SU-DHL-6 (cell line): ENCODE measurements around the gene CSNK1D.

ENCODE experiments used
- H2AFZ ChIP-seq: fragments of 200-600 bp; sonication (generic); 2 replicates; pipeline ENCODE4 v1.6.1; 2014; ENCODE audit warnings: low read depth, mild to moderate bottlenecking, moderate library complexity, mixed read lengths, antibody characterized with exemption, low read length; ENCODE audit not compliant: severe bottlenecking
- H3F3A ChIP-seq: fragments of 200-600 bp; shearing (Covaris generic); 2 replicates; pipeline ENCODE4 v1.6.0; 2016; ENCODE audit warnings: antibody characterized with exemption, mild to moderate bottlenecking; ENCODE audit not compliant: insufficient read depth
- H3K27ac ChIP-seq: fragments of 200-600 bp; sonication (generic); 2 replicates; pipeline ENCODE4 v1.5.1; 2016; ENCODE audit warnings: low read depth, mild to moderate bottlenecking, low read length, moderate library complexity, mixed read lengths
- H3K27me3 ChIP-seq: fragments of 200-600 bp; sonication (generic), shearing (Covaris generic); 2 replicates; pipeline ENCODE4 v1.6.0; 2014; ENCODE audit warnings: mild to moderate bottlenecking, low read length
- H3K36me3 ChIP-seq: fragments of 200-600 bp; sonication (generic); 2 replicates; pipeline ENCODE4 v1.6.1; 2014; ENCODE audit warnings: mild to moderate bottlenecking, low read length, mixed read lengths
- H3K4me2 ChIP-seq: fragments of 300-600, 200-600 bp; shearing (Covaris generic), sonication (generic); 2 replicates; pipeline ENCODE4 v1.6.0; 2014; ENCODE audit warnings: low read length, low read depth, mild to moderate bottlenecking; ENCODE audit not compliant: poor library complexity, severe bottlenecking
- H3K4me3 ChIP-seq: fragments of 200-600 bp; sonication (generic); 2 replicates; pipeline ENCODE4 v1.5.1; 2014; ENCODE audit warnings: antibody characterized with exemption, low read length, mild to moderate bottlenecking, mixed read lengths; ENCODE audit not compliant: insufficient read depth, poor library complexity, severe bottlenecking
- H3K79me2 ChIP-seq: fragments of 200-600 bp; sonication (generic); 2 replicates; pipeline ENCODE4 v1.6.1; 2014; ENCODE audit warnings: mild to moderate bottlenecking, low read length, moderate library complexity; ENCODE audit not compliant: insufficient read depth
- H3K9ac ChIP-seq: fragments of 200-600 bp; sonication (generic); 2 replicates; pipeline ENCODE4 v1.7.0; 2014; ENCODE audit warnings: mild to moderate bottlenecking, low read length
- H3K9me2 ChIP-seq: fragments of 200-600 bp; sonication (generic); replicated peaks from 2 replicates; pipeline ENCODE4 v1.6.1; 2014; ENCODE audit warnings: low read length; ENCODE audit not compliant: insufficient read depth
- H3K9me3 ChIP-seq: fragments of 200-600 bp; sonication (generic); 2 replicates; pipeline ENCODE4 v1.6.1; 2014; ENCODE audit warnings: low read length, mixed read lengths; ENCODE audit not compliant: insufficient read depth
- H4K20me1 ChIP-seq: fragments of 200-600 bp; sonication (generic); 2 replicates; pipeline ENCODE4 v1.6.1; 2014; ENCODE audit warnings: low read depth, mild to moderate bottlenecking, antibody characterized with exemption, low read length, moderate library complexity, mixed read lengths
- CTCF ChIP-seq: fragments of 200-600 bp; sonication (generic); IDR thresholded peaks from one replicate; pipeline ENCODE4 v1.5.1; 2017; ENCODE audit warnings: antibody characterized with exemption, mild to moderate bottlenecking, low read length, moderate library complexity; ENCODE audit not compliant: insufficient read depth, poor library complexity, severe bottlenecking
- EZH2phosphoT487 ChIP-seq: fragments of 200-600 bp; sonication (generic), shearing (Covaris generic); conservative IDR thresholded peaks from 2 replicates; pipeline ENCODE4 v1.6.1; 2018; ENCODE audit warnings: mild to moderate bottlenecking, antibody characterized with exemption, low read length, moderate library complexity, mixed read lengths

Gene CSNK1D

DNA sequence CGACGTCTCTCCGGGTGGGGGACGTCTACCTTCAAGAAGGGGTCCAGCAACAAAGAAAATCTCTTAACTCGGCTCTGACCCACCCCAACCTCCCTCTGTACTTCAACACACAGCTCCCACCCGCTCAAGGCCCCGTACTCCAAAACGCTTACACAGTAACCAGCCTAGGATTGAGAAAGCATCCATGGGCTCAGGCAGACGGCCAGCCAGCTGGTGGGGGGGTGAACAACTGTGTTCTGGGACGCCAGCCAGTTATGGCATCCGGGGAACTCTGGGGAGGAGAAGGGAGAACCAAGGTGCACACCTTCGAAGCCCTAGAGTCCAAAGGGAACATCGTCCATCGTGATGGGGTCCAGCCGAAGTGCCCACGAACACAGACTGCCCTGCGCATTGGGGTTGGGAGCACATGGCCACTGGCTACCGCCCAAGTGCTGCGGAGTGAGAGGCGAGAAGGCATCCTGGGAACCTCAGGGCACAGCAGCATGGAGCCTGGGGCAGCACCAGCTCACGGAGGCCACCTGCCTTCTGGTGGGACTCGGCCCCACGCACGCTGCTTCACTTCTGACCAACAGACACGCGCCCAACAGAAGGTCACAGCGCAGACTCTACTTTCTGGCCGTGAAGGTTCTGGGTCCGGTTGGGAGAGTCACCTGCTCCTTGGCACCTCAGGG lies 30.4 kb downstream of the CSNK1D start:
- Histone ChIP-seq H3K27ac (no peak overlapping the region), H3F3A (no peaks in the 10 kb centered on the region), H3K9me2 (no peaks in the 10 kb centered on the region), H4K20me1 (no peaks in the 10 kb centered on the region), H3K9ac (no peak overlapping the region), H3K4me2 (no peak overlapping the region), H3K79me2 (peaks cover 4% of the 10 kb centered on the region; the same call in 1 of the 2 replicates), H3K36me3 (no peaks in the 10 kb centered on the region), H3K9me3 (no peaks in the 10 kb centered on the region), H3K4me3 (no peak overlapping the region), H3K27me3 (no peaks in the 10 kb centered on the region), H2AFZ (no peak overlapping the region)
- TF ChIP-seq EZH2phosphoT487 (no peak), CTCF (no peak)

DNA sequence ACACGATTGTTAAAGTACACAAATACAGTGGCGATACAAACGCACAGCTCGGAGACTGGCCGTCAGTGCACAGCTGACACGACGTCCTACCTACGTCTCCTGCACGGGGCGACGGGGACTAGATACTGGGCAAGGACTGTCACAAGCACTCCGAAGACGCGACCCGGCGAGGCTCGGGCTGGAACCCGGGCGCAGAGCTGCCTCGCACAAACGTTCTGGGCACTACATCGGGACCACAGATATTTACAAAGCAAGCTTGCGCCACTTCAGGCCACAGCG lies 30.9 kb downstream of the CSNK1D start:
- no peak overlapping the region for H2AFZ ChIP-seq
- no peaks in the 10 kb centered on the region for H3K9me3 ChIP-seq
- no peaks in the 10 kb centered on the region for H4K20me1 ChIP-seq
- H3K4me3 ChIP-seq = no peak overlapping the region
- no peak overlapping the region for H3K9ac ChIP-seq
- H3K36me3 ChIP-seq = no peaks in the 10 kb centered on the region
- H3F3A ChIP-seq = no peaks in the 10 kb centered on the region
- no peak for TF ChIP-seq EZH2phosphoT487
- no peak for TF ChIP-seq CTCF
- no peak overlapping the region for H3K27ac ChIP-seq
- no peaks in the 10 kb centered on the region for H3K27me3 ChIP-seq
- H3K9me2 ChIP-seq = no peaks in the 10 kb centered on the region
- H3K79me2 ChIP-seq = peaks cover 4% of the 10 kb centered on the region; the same call in 1 of the 2 replicates
- H3K4me2 ChIP-seq = no peak overlapping the region

DNA sequence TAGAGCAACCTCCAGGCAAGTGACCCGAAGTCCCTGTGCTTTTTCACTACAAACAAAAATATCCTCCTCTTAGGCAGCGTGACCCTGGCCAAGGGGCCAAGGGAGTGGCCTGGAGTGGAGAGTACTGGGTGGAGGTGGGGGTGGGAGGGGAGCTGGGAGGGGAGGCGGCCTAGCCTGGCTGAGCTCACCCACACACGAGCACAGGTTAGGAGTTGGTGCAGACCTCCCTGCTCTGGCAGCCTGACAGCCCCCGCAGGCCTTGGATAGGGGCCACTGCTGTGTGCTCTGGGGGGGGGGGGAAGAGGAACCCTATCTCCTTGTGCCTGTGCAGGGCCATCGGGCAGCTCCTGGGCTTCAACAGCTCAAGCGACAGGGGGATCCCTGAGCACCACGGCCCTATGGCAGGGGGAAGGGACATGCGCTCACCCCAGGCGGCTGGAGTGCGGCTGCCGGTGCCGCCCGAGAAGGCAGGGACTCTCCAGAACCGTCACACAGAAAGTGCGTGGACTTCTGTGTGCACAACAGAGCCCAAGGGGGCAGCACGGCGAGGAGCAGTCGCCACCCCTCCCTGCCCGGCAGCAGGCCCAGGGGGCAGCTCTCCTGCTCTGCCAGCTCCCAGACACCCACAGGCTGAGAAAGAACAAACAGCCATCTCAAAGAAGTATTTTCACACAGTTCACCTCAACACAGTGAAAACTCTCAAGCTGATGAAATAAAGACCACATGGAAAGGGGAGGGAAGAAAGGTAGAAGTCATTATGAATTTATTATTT lies 31.4 kb downstream of the CSNK1D start:
- Histone ChIP-seq H3K9me2 (no peaks in the 10 kb centered on the region), H2AFZ (no peak overlapping the region), H3K79me2 (no peaks in the 10 kb centered on the region), H3K27me3 (no peaks in the 10 kb centered on the region), H4K20me1 (no peaks in the 10 kb centered on the region), H3K27ac (no peak overlapping the region), H3K36me3 (no peaks in the 10 kb centered on the region), H3K9me3 (no peaks in the 10 kb centered on the region), H3F3A (no peaks in the 10 kb centered on the region), H3K4me2 (no peak overlapping the region), H3K4me3 (no peak overlapping the region), H3K9ac (no peak overlapping the region)
- TF ChIP-seq CTCF = no peak
- TF ChIP-seq EZH2phosphoT487 = no peak
